Sigmoid colon (tissue), 7 donors: Measurements from ENCODE around the gene DYNC1H1. TPM values are rescaled to one million over a fixed set of nuclear protein-coding genes. Genes with fewer than 3 reads are reported as not detected.
A peak's percentile ranks its signal among the peaks of the same experiment; 100 is the strongest.
"Not testable (repeated sequence)": the region's sequence is repeated elsewhere in the genome, so short reads cannot be mapped to it uniquely, and the experiment has no call there.

Source experiments
- DNase-seq: peaks from one replicate; pipeline ENCODE4 v3.0.0-alpha.2; 2019
- H3K27ac ChIP-seq, 4 donors: fragments of 200-600 bp; sonication (generic); one replicate each; pipeline ENCODE4 v1.5.1; 2016 to 2019; ENCODE audit warnings: mild to moderate bottlenecking in 1 of 4
- H3K27me3 ChIP-seq, 3 donors: fragments of 200-600 bp; sonication (generic); one replicate each; pipeline ENCODE4 v1.5.1; 2019; ENCODE audit warnings: mild to moderate bottlenecking in 1 of 3
- H3K36me3 ChIP-seq, 4 donors: fragments of 200-600 bp; sonication (generic); one replicate each; pipeline ENCODE4 v1.5.1; 2016 to 2019
- H3K4me1 ChIP-seq, 4 donors: fragments of 200-600 bp; sonication (generic); one replicate each; pipeline ENCODE4 v1.5.1; 2017 to 2019
- H3K4me3 ChIP-seq, 4 donors: fragments of 200-600 bp; sonication (generic); one replicate each; pipeline ENCODE4 v1.5.1; 2017 to 2019; ENCODE audit warnings: mild to moderate bottlenecking in 2 of 4, moderate library complexity in 1 of 4
- H3K9me3 ChIP-seq, 4 donors: fragments of 200-600 bp in 3 of 4; sonication (generic) in 3 of 4; one replicate each; pipeline versions ENCODE4 v1.5.1 to v1.6.1; 2013 to 2019
- CTCF ChIP-seq, 4 experiments: fragments of 450-650 bp in 3 of 4; fragments of 200-600 bp in 1 of 4; IDR thresholded peaks; one replicate each; pipeline ENCODE4 v1.5.1; 2016 to 2019; ENCODE audit warnings: antibody characterized with exemption in 4 of 4, mild to moderate bottlenecking in 3 of 4, moderate library complexity in 2 of 4
- EP300 ChIP-seq, 4 donors: sonication (generic); formaldehyde crosslinking; IDR thresholded peaks; one replicate each; pipeline ENCODE4 v1.6.1; 2017; ENCODE audit warnings: antibody characterized with exemption in 4 of 4
- POLR2A ChIP-seq, 2 donors: fragments of 450-650 bp; IDR thresholded peaks; one replicate each; pipeline ENCODE4 v1.6.1; 2016; ENCODE audit warnings: antibody characterized with exemption in 2 of 2, mild to moderate bottlenecking in 2 of 2, moderate library complexity in 2 of 2
- POLR2AphosphoS5 ChIP-seq, 4 donors: sonication (generic); formaldehyde crosslinking; IDR thresholded peaks; one replicate each; pipeline ENCODE4 v1.6.1; 2017; ENCODE audit warnings: antibody characterized with exemption in 4 of 4
- WGBS, 2 donors: extraction: QIAGEN DNeasy Blood & Tissue Kit; methylation state at CpG; one replicate each; pipeline ENCODE4 v1.1.7; 2013; 5-methylcytosine and 5-hydroxymethylcytosine counted together
- intact Hi-C: fragments of 100-400 bp; cut with DNase I; formaldehyde crosslinking; loops from one replicate; pipeline ENCODE4 v1.15.1; 2023
- polyA plus RNA-seq, 3 donors: library from polyadenylated mRNA; stranded (reverse); fragments of 200-250 nt; gene quantifications; one replicate each; pipeline ENCODE4 v1.2.3, GENCODE V29; 2013
- total RNA-seq, 4 donors: library from RNA; depleted of rRNA; stranded (reverse); fragments of >200 nt; gene quantifications; one replicate each; pipeline ENCODE4 v1.1.0, GENCODE V29; 2016
- donor health status: healthy with polysubstance abuse.
- donor health status: Bipolar disorder and iron deficiency.
- donor health status: healthy.

Gene DYNC1H1
- total and polyA plus RNA-seq, 7 donors: 38.4 to 592 (median 320) TPM

GRCh38 chr14:101968186-101968585 is 3.8 kb downstream of the DYNC1H1 start:
- TF ChIP-seq CTCF (IDR thresholded peaks at IDR 0.05): no peak
- TF ChIP-seq EP300 (IDR thresholded peaks at IDR 0.05): no peak
- no peak for TF ChIP-seq POLR2AphosphoS5 (IDR thresholded peaks at IDR 0.05)
- no peak for TF ChIP-seq POLR2A (IDR thresholded peaks at IDR 0.05)
- H3K4me1 ChIP-seq: peaks cover 0 to 64% (median 52%) of the 10 kb centered on the region in 4 donors
- H3K36me3 ChIP-seq: peaks cover 0 to 7% (median 0%) of the 10 kb centered on the region in 4 donors
- H3K9me3 ChIP-seq: no peaks in the 10 kb centered on the region
- no peak for DNase-seq
- intact Hi-C loops: loop anchor here (10.0 kb wide), 1 partner anchor 347 kb away; the partner anchor contains the start of gene ZNF839
- no peaks in the 10 kb centered on the region for H3K27me3 ChIP-seq
- H3K4me3 ChIP-seq: no peak overlapping the region
- WGBS, 2 donors: 34 to 80% methylated on average over 4 of the region's 4 CpGs
- H3K27ac ChIP-seq: peak overlapping the region in 1 of 4 donors; percentile 100

GRCh38 chr14:101969481-101969880 is 5.1 kb downstream of the DYNC1H1 start:
- DNase-seq: no peak
- H3K9me3 ChIP-seq: no peaks in the 10 kb centered on the region
- TF ChIP-seq POLR2A (IDR thresholded peaks at IDR 0.05) (no peak), POLR2AphosphoS5 (IDR thresholded peaks at IDR 0.05) (no peak), EP300 (IDR thresholded peaks at IDR 0.05) (no peak), CTCF (IDR thresholded peaks at IDR 0.05) (no peak)
- peaks cover 0 to 7% (median 0%) of the 10 kb centered on the region in 4 donors for H3K36me3 ChIP-seq
- H3K4me3 ChIP-seq: no peak overlapping the region
- peaks cover 0 to 65% (median 51%) of the 10 kb centered on the region in 4 donors for H3K4me1 ChIP-seq
- intact Hi-C loops: loop anchor here (10.0 kb wide), 1 partner anchor 345 kb away; the partner anchor contains the start of gene ZNF839
- 78 to 93% methylated on average over 9 of the region's 9 CpGs for WGBS, 2 donors
- no peak overlapping the region for H3K27ac ChIP-seq
- no peaks in the 10 kb centered on the region for H3K27me3 ChIP-seq

- H3K4me3 ChIP-seq: no peak overlapping the region
- no peak for DNase-seq
- WGBS, 2 donors: 86 to 88% methylated on average over 11 of the region's 11 CpGs
- intact Hi-C loops: no loop called here
- peak overlapping the region in 3 of 4 donors; percentile 72 to 82 (median 78) for H3K27ac ChIP-seq
- peaks cover 0 to 12% (median under 1%) of the 10 kb centered on the region in 4 donors for H3K36me3 ChIP-seq
- no peaks in the 10 kb centered on the region for H3K9me3 ChIP-seq
- no peaks in the 10 kb centered on the region for H3K27me3 ChIP-seq
- peaks cover 0 to 69% (median 51%) of the 10 kb centered on the region in 4 donors for H3K4me1 ChIP-seq
- TF ChIP-seq POLR2A (IDR thresholded peaks at IDR 0.05): no peak
- TF ChIP-seq EP300 (IDR thresholded peaks at IDR 0.05): no peak
- no peak for TF ChIP-seq CTCF (IDR thresholded peaks at IDR 0.05)
- no peak for TF ChIP-seq POLR2AphosphoS5 (IDR thresholded peaks at IDR 0.05)
Measured at GRCh38 chr14:101970830-101971400, 6.5 kb downstream of the DYNC1H1 start.

- H3K4me1 ChIP-seq: peaks cover 0 to 63% (median 46%) of the 10 kb centered on the region in 4 donors
Measured at GRCh38 chr14:101971458-101971857, 7.1 kb downstream of the DYNC1H1 start.

GRCh38 chr14:101972126-101972866 is 7.9 kb downstream of the DYNC1H1 start:
- Histone ChIP-seq H3K27me3 (no peaks in the 10 kb centered on the region), H3K4me3 (peak overlapping the region in 1 of 4 donors; percentile 13), H3K27ac (peak overlapping the region; percentile 62 to 82 (median 75)), H3K9me3 (no peaks in the 10 kb centered on the region), H3K36me3 (peaks cover 0 to 26% (median 4%) of the 10 kb centered on the region in 4 donors), H3K4me1 (peaks cover 0 to 55% (median 41%) of the 10 kb centered on the region in 4 donors)
- intact Hi-C loops: no loop called here
- peak; percentile 95 for DNase-seq
- TF ChIP-seq POLR2AphosphoS5 (IDR thresholded peaks at IDR 0.05) (peak; percentile 30 to 90 (median 52)), EP300 (IDR thresholded peaks at IDR 0.05) (peak in 1 of 4 donors; percentile 50), CTCF (IDR thresholded peaks at IDR 0.05) (no peak), POLR2A (IDR thresholded peaks at IDR 0.05) (no peak)
- 14 to 49% methylated on average over 10 of the region's 10 CpGs for WGBS, 2 donors

More at GRCh38 chr14:101971458-101971857, 7.1 kb downstream of the DYNC1H1 start:
- H3K9me3 ChIP-seq, intact Hi-C loops, H3K4me3 ChIP-seq, DNase-seq, H3K27me3 ChIP-seq: not testable (repeated sequence)
- 86 to 93% methylated on average over 2 of the region's 2 CpGs for WGBS, 2 donors
- H3K27ac ChIP-seq: peak overlapping the region; percentile 62 to 82 (median 75)
- H3K36me3 ChIP-seq: peaks cover 0 to 18% (median 3%) of the 10 kb centered on the region in 4 donors
